HEK293 (cell line): Measurements from ENCODE around the gene SEC22A.

Source experiments
- CTCF ChIA-PET: fragments of 350-600 bp; formaldehyde crosslinking; extraction: SDS; loops from one replicate; lab custom pipeline; 2021; ENCODE audit warnings: antibody characterized with exemption; lab: Yijun Ruan, JAX
- POLR2A ChIA-PET: fragments of 300-600 bp; formaldehyde crosslinking; extraction: SDS; loops from one replicate; lab custom pipeline; 2020; ENCODE audit warnings: antibody characterized with exemption, inconsistent platforms; lab: Yijun Ruan, JAX
- H3K27ac ChIP-seq: fragments of 200-500 bp; sonication (Bioruptor generic); 2 replicates; pipeline ENCODE4 v1.5.1; 2014; ENCODE audit warnings: low read depth, low read length, control low read depth, inconsistent platforms; ENCODE audit errors: extremely low read depth
- H3K36me3 ChIP-seq, 2 experiments: fragments of 200-500 bp in 1 of 2; sonication (Bioruptor generic) in 1 of 2; 1 replicate in 1 of 2; 2 replicates in 1 of 2; pipeline ENCODE4 v1.5.1; 2014 to 2017; ENCODE audit warnings: inconsistent platforms in 2 of 2, low read length in 2 of 2; ENCODE audit not compliant: control insufficient read depth in 2 of 2, insufficient read depth in 1 of 2
- H3K4me1 ChIP-seq: fragments of 200-500 bp; sonication (Bioruptor generic); 2 replicates; pipeline ENCODE4 v1.5.1; 2014; ENCODE audit warnings: mild to moderate bottlenecking, low read length, inconsistent platforms; ENCODE audit not compliant: control insufficient read depth, insufficient read depth
- H3K4me3 ChIP-seq: 2 replicates; pipeline ENCODE4 v1.5.1; 2011; ENCODE audit warnings: low read depth, mild to moderate bottlenecking, control low read depth, low read length, moderate library complexity
- H3K9me3 ChIP-seq: fragments of 200-500 bp; sonication (Bioruptor generic); 2 replicates; pipeline ENCODE4 v1.5.1; 2014; ENCODE audit warnings: low read depth, low read length, inconsistent platforms; ENCODE audit not compliant: control insufficient read depth, insufficient read depth
- ATF2 ChIP-seq: fragments of 450-650 bp; formaldehyde crosslinking; IDR thresholded peaks from 2 replicates; pipeline ENCODE4 v1.5.1; 2016; ENCODE audit warnings: missing biosample characterization, missing genetic modification characterization, low read depth
- BCL11A ChIP-seq: fragments of 450-650 bp; formaldehyde crosslinking; IDR thresholded peaks from 2 replicates; pipeline ENCODE4 v1.5.1; 2016; ENCODE audit warnings: low read depth, missing biosample characterization, missing genetic modification characterization
- GLIS2 ChIP-seq: fragments of 450-650 bp; formaldehyde crosslinking; IDR thresholded peaks from 2 replicates; pipeline ENCODE4 v1.5.1; 2016; ENCODE audit warnings: missing biosample characterization, missing genetic modification characterization
- HOXD13 ChIP-seq: sonication (generic); formaldehyde crosslinking; IDR thresholded peaks from 2 replicates; pipeline ENCODE4 v1.8.0; 2022; ENCODE audit warnings: missing genetic modification reagents, borderline replicate concordance
- IKZF3 ChIP-seq: fragments of 450-650 bp; IDR thresholded peaks from 2 replicates; pipeline ENCODE4 v1.5.0; 2018; ENCODE audit warnings: missing biosample characterization, mild to moderate bottlenecking, missing genetic modification characterization, moderate library complexity
- KLF1 ChIP-seq: fragments of 450-650 bp; formaldehyde crosslinking; IDR thresholded peaks from 2 replicates; pipeline ENCODE4 v1.5.1; 2016; ENCODE audit warnings: missing biosample characterization, missing genetic modification characterization
- PRDM4 ChIP-seq: fragments of 450-650 bp; formaldehyde crosslinking; IDR thresholded peaks from 2 replicates; pipeline ENCODE4 v1.5.1; 2017; ENCODE audit warnings: missing biosample characterization, missing genetic modification characterization
- SCRT2 ChIP-seq: fragments of 450-650 bp; formaldehyde crosslinking; IDR thresholded peaks from 2 replicates; pipeline ENCODE4 v1.5.1; 2016; ENCODE audit warnings: missing biosample characterization, missing genetic modification characterization
- SP3 ChIP-seq: fragments of 450-650 bp; formaldehyde crosslinking; IDR thresholded peaks from 2 replicates; pipeline ENCODE4 v1.5.1; 2016; ENCODE audit warnings: missing biosample characterization, missing genetic modification characterization
- ZFP69B ChIP-seq: fragments of 450-650 bp; formaldehyde crosslinking; IDR thresholded peaks from 2 replicates; pipeline ENCODE4 v1.5.1; 2016; ENCODE audit warnings: missing biosample characterization, missing genetic modification characterization
- ZNF174 ChIP-seq: fragments of 450-650 bp; formaldehyde crosslinking; IDR thresholded peaks from 2 replicates; pipeline ENCODE4 v1.5.0; 2017; ENCODE audit warnings: missing biosample characterization, mild to moderate bottlenecking, missing genetic modification characterization
- ZNF223 ChIP-seq: fragments of 450-650 bp; formaldehyde crosslinking; IDR thresholded peaks from 2 replicates; pipeline ENCODE4 v1.5.1; 2016; ENCODE audit warnings: missing biosample characterization, missing genetic modification characterization
- ZNF404 ChIP-seq: fragments of 450-650 bp; formaldehyde crosslinking; IDR thresholded peaks from 2 replicates; pipeline ENCODE4 v1.5.1; 2017; ENCODE audit warnings: missing biosample characterization, missing genetic modification characterization
- ZNF433 ChIP-seq: fragments of 450-650 bp; formaldehyde crosslinking; IDR thresholded peaks from 2 replicates; pipeline ENCODE4 v1.5.1; 2016; ENCODE audit warnings: missing biosample characterization, missing genetic modification characterization, low read depth
- ZNF48 ChIP-seq: fragments of 450-650 bp; formaldehyde crosslinking; IDR thresholded peaks from 2 replicates; pipeline ENCODE4 v1.5.1; 2016; ENCODE audit warnings: missing biosample characterization, missing genetic modification characterization
- ZNF548 ChIP-seq: fragments of 450-650 bp; formaldehyde crosslinking; IDR thresholded peaks from 2 replicates; pipeline ENCODE4 v1.5.1; 2016; ENCODE audit warnings: missing biosample characterization, missing genetic modification characterization
- ZNF621 ChIP-seq: fragments of 450-650 bp; formaldehyde crosslinking; IDR thresholded peaks from 2 replicates; pipeline ENCODE4 v1.5.1; 2017; ENCODE audit warnings: missing biosample characterization, missing genetic modification characterization
- ZNF626 ChIP-seq: fragments of 450-650 bp; sonication (Bioruptor Pico); formaldehyde crosslinking; IDR thresholded peaks from 2 replicates; pipeline ENCODE4 v1.5.1; 2018; ENCODE audit warnings: missing biosample characterization, missing genetic modification characterization, inconsistent platforms
- ZNF660 ChIP-seq: fragments of 450-650 bp; IDR thresholded peaks from 2 replicates; pipeline ENCODE4 v1.5.1; 2018; ENCODE audit warnings: missing biosample characterization, mild to moderate bottlenecking, missing genetic modification characterization
- ZNF701 ChIP-seq: fragments of 450-650 bp; formaldehyde crosslinking; IDR thresholded peaks from 2 replicates; pipeline ENCODE4 v1.5.1; 2016; ENCODE audit warnings: missing biosample characterization, missing genetic modification characterization
- ZNF837 ChIP-seq: fragments of 450-650 bp; formaldehyde crosslinking; IDR thresholded peaks from 2 replicates; pipeline ENCODE4 v1.5.1; 2016; ENCODE audit warnings: missing biosample characterization, missing genetic modification characterization
- ZSCAN30 ChIP-seq: fragments of 450-650 bp; IDR thresholded peaks from 2 replicates; pipeline ENCODE4 v1.5.1; 2018; ENCODE audit warnings: missing biosample characterization, mild to moderate bottlenecking, missing genetic modification characterization, moderate library complexity

The SEC22A gene

GRCh38 chr3:123294296-123294938 lies 92.7 kb downstream of the SEC22A start:
- no peak for TF ChIP-seq ZNF621
- no peak for TF ChIP-seq BCL11A (tag by site-specific recombination)
- no peak for TF ChIP-seq ZNF548 (tag by site-specific recombination)
- H3K4me1 ChIP-seq: no peaks in the 10 kb centered on the region

GRCh38 chr3:123295171-123295900 lies 93.6 kb downstream of the SEC22A start:
- POLR2A ChIA-PET: no interaction called here
- H3K27ac ChIP-seq: no peak overlapping the region
- TF ChIP-seq KLF1 (tag by site-specific recombination) (no peak), ZNF837 (tag by site-specific recombination) (no peak), ZNF223 (tag by site-specific recombination) (no peak), ZNF48 (no peak), ZSCAN30 (no peak), ZNF701 (tag by site-specific recombination) (no peak), ZNF626 (tag by site-specific recombination) (no peak), ZNF660 (no peak), SCRT2 (no peak), GLIS2 (tag by site-specific recombination) (no peak), ZFP69B (no peak), IKZF3 (tag by site-specific recombination) (no peak), ZNF433 (tag by site-specific recombination) (no peak), PRDM4 (tag by site-specific recombination) (no peak), ZNF404 (tag by site-specific recombination) (no peak), HOXD13 (CRISPR knock-in tag) (no peak), ATF2 (tag by site-specific recombination) (no peak), SP3 (tag by site-specific recombination) (no peak), ZNF174 (tag by site-specific recombination) (no peak)
- CTCF ChIA-PET: no interaction called here
- H3K4me3 ChIP-seq: no peak overlapping the region
- no peaks in the 10 kb centered on the region for H3K36me3 ChIP-seq
- no peaks in the 10 kb centered on the region for H3K9me3 ChIP-seq
- no peaks in the 10 kb centered on the region for H3K4me1 ChIP-seq

More at GRCh38 chr3:123294296-123294938, 92.7 kb downstream of the SEC22A start:
- ChIA-PET POLR2A (no interaction called here), CTCF (interaction anchor here (0.8 kb wide), 1 partner anchor 196 kb away, joined by 3 read pairs; no protein-coding TSS in a partner anchor)
- Histone ChIP-seq H3K27ac (no peak overlapping the region), H3K4me3 (no peak overlapping the region), H3K36me3 (no peaks in the 10 kb centered on the region), H3K9me3 (no peaks in the 10 kb centered on the region)
